ENCODE results near the gene AFF2. TPM values are rescaled to one million over a fixed set of nuclear protein-coding genes. Genes with fewer than 3 reads are reported as not detected.

AFF2 gene
- total RNA-seq, 4 donors from 2014 or later, result 2.8 to 25.8 (median 8.6) TPM

DNA sequence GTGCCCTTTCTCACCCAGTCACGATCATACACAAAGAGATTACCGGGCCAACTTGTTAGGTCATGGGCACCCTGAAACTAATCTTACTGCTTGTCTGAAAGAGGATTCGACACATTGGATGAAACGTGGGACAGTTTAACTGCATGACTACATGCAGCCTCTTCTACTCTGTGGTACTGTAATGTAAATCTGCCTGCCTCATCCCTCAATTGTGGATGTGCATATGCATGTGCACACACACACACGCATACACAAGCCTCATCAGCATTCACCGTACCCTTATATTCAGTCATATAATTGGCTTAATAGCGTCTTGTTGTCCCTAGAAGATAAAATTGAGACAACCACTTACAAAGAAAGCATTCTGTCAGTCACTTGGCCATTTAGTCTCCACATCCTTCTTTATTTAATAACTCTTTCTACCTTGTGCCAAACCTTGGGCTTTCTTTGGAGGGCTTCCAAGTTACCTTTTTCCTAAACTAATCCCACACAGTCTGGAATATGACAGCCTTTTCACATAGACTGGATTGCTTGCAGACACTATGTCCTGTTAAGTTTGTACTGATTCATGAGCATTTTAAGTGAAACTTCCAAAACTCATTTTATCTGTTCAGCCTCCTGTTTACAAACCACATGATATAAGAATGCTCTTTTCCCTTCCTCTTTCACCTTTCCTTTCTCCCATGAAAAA, 132.9 kb downstream of the AFF2 start:
- TF ChIP-seq, protein P1, sequence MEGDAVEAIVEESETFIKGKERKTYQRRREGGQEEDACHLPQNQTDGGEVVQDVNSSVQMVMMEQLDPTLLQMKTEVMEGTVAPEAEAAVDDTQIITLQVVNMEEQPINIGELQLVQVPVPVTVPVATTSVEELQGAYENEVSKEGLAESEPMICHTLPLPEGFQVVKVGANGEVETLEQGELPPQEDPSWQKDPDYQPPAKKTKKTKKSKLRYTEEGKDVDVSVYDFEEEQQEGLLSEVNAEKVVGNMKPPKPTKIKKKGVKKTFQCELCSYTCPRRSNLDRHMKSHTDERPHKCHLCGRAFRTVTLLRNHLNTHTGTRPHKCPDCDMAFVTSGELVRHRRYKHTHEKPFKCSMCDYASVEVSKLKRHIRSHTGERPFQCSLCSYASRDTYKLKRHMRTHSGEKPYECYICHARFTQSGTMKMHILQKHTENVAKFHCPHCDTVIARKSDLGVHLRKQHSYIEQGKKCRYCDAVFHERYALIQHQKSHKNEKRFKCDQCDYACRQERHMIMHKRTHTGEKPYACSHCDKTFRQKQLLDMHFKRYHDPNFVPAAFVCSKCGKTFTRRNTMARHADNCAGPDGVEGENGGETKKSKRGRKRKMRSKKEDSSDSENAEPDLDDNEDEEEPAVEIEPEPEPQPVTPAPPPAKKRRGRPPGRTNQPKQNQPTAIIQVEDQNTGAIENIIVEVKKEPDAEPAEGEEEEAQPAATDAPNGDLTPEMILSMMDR (IDR thresholded peaks at IDR 0.05; ENCODE audit: low read depth), result no peak

DNA sequence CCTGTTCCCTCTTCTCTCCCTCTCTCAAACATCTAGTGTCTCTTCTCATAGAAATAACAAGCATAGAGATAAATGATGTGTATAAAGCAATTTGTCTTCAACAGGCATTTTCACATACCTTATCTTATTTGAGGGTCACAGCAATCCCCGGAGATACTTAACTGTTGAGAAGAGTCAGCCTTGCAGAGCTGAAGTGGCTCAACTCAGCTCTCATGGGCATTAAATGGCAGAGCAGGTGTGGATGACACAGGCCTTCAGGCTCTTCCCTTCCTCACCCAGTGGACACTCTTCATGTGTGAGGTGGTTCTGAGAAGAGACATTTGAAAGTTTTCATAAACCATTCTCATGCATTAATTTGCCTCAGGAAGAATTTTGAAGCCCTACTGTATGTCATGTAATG, 134.2 kb downstream of the AFF2 start:
- TF ChIP-seq, protein P1 (IDR thresholded peaks at IDR 0.05; ENCODE audit: low read depth), result no peak

DNA sequence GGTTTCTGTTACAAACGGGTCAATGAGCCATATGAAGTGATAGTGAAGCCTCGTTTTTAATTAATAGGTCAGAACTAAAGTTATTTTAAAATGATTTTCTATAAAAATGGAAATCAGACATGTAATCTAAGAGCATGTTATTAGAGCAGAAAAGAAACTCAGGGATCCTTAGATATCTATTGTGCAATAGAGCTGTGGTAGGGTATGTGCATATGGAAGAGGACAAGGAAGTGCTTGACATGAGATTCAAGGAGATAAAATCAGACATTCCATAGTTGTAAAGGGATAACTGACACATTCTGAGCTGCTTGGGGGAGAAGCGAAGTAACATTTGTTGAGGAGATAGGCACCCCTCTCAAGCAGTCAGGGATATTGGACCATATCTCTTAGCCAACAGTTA, 143.0 kb downstream of the AFF2 start:
- TF ChIP-seq, protein P1 (IDR thresholded peaks at IDR 0.05; ENCODE audit: low read depth), result no peak

DNA sequence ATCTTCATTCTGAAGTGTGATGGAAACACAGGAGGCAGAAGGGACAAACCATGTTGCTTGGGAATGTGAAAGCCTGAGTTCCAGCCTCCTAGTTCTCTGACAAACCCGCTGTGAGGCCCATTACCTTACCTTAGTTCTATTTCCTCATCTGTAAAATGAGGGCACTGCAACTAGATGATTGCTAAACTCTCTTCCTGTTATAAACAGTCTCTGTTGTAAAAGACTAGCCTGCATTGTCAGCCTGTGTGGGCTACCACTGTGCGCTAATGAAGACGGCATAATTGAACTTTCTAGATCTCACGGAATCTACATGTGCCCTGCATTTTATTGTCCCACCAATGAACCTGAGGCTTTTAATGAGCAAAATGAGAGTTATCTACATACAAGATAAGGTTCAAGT, 147.2 kb downstream of the AFF2 start:
- TF ChIP-seq, protein P1 (IDR thresholded peaks at IDR 0.05; ENCODE audit: low read depth), result no peak

DNA sequence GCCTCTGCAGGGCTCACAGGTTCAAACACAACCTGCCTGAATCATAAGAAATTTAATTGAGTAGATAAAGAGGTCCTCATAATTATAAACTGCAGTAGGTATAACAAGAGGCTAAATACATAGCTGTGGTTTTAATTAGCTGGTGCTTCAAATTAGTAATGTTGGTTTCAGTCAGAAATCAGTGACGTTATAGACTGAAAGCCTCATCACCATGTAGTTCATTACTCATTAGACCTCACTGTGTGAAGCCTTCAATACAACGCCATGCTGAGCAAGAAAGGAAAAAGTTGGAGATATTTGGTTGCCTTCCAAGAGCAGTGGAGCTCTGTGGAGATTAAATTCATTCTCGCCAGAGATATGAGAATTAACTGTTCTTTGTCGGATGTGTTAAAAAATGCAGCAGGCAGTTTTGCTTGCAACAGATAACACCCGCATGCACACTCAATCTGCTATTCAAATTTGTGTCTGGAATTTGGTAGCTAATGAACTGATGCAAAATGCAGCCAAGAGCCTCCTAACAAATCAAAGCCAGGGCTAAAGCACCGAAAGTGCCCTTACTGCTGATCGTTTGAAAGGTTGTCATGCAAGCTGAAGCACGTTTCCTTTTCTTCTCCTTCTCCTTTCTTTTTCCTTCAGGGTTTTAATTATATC, 148.9 kb downstream of the AFF2 start:
- TF ChIP-seq, protein P1 (IDR thresholded peaks at IDR 0.05; ENCODE audit: low read depth), result no peak

DNA sequence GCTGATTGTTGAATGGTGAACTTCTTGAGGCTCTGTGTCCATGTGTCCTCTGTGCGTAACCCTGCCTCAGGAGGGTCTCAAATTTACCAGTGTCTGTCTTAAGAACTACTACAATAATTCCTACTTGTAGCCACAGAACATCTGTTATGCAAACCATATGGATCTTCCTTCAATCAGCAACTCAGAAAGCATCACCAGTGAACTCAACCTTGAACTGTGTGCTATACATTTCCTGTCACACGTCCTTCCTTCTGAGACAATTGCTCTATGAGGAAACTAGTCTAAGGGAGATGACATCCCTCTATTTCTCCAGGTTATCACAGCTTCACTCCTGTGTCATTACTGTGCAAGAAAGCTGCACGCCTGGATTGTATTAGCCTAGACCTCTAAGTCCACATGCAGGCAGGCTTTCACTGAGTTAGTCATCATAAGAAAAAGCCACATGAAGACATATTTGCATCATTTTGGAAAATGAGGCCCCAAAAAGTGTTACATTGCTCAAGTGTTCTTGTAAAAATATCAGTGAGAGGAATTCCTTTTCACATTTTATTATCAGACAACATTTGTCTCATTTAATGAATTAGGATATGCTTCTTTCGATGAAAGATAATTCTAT, 157.8 kb downstream of the AFF2 start:
- TF ChIP-seq, protein P1 (IDR thresholded peaks at IDR 0.05; ENCODE audit: low read depth), result no peak

DNA sequence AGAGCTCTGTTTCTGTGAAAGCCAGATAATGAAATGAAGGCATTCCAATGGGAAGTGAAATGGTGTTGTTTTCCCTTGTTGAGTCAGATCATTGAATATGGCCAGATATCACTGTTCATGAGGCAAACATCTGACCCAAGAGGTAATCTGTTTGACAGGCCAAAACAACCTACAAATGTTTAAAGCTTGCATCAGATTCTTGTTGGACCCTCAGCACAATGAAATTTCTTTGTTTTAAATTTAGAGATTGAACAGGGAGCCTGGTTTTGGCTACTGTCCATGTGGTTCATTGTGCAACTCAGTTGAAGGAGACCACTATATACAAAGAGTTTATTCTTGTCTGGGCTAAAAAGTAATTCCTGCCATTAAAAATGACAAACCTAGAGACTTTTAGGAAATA, 159.1 kb downstream of the AFF2 start:
- TF ChIP-seq, protein P1 (IDR thresholded peaks at IDR 0.05; ENCODE audit: low read depth), result no peak
